HG03457 (cell line): Measurements from ENCODE around the gene RSKR.
"Not testable (repeated sequence)": the region's sequence is repeated elsewhere in the genome, so short reads cannot be mapped to it uniquely, and the experiment has no call there.

ENCODE experiments used
- ATAC-seq: cut with Tn5 transposase; IDR thresholded peaks from one replicate; pipeline ENCODE4 v1.9.1; 2021; ENCODE audit warnings: moderate number of reproducible peaks; ENCODE audit not compliant: unreplicated experiment

The RSKR gene

GRCh38 chr17:28578246-28579195 lies 35.5 kb downstream of the RSKR start:
- no peak for ATAC-seq

GRCh38 chr17:28577466-28577824 lies 36.5 kb downstream of the RSKR start:
- ATAC-seq = no peak

- ATAC-seq = peak; percentile 60
Measured at GRCh38 chr17:28576758-28577465, 37.1 kb downstream of the RSKR start, which contains the start of gene ALDOC. Gene ALDOC, minus strand, starts transcription at chr17:28576895. Its CDS starts 1,363 bp downstream, at chr17:28575532.

- not testable (repeated sequence) for ATAC-seq
Measured at GRCh38 chr17:28576016-28576415, 38.0 kb downstream of the RSKR start.

GRCh38 chr17:28575126-28575795 lies 38.7 kb downstream of the RSKR start:
- ATAC-seq = no peak

GRCh38 chr17:28574526-28574925 lies 39.5 kb downstream of the RSKR start:
- ATAC-seq = no peak

- ATAC-seq = no peak
Measured at GRCh38 chr17:28573966-28574480, 40.0 kb downstream of the RSKR start.

- ATAC-seq = no peak
Measured at GRCh38 chr17:28573521-28573920, 40.5 kb downstream of the RSKR start.

GRCh38 chr17:28573040-28573380 lies 41.0 kb downstream of the RSKR start:
- no peak for ATAC-seq

- no peak for ATAC-seq
Measured at GRCh38 chr17:28572259-28573039, 41.5 kb downstream of the RSKR start.

GRCh38 chr17:28571361-28572122 lies 42.4 kb downstream of the RSKR start, which contains the start of gene PIGS:
Gene PIGS, minus strand, starts transcription at chr17:28571524. Its CDS starts 28 bp downstream, at chr17:28571496.
- peak; percentile 68 for ATAC-seq

- no peak for ATAC-seq
Measured at GRCh38 chr17:28570716-28571360, 43.1 kb downstream of the RSKR start.

- no peak for ATAC-seq
Measured at GRCh38 chr17:28569446-28569845, 44.5 kb downstream of the RSKR start.

GRCh38 chr17:28567604-28568003 lies 46.4 kb downstream of the RSKR start:
- no peak for ATAC-seq

- ATAC-seq = no peak
Measured at GRCh38 chr17:28563475-28563874, 50.5 kb downstream of the RSKR start.
